ENCODE results near the gene ZBTB38. TPM values are rescaled to one million over a fixed set of nuclear protein-coding genes. Genes with fewer than 3 reads are reported as not detected.

ZBTB38 gene
- total RNA-seq, 1 donor from 2014 or later = 159 TPM

Other genes starting within 250 kb of the ZBTB38 start
- gene PXYLP1, start 136.7 kb upstream of the ZBTB38 start, total RNA-seq = 14.1 TPM
- gene RASA2, start 118.5 kb downstream of the ZBTB38 start, total RNA-seq = 10.0 TPM

All from mucosa of gallbladder (tissue), 1 donor.